Type B pancreatic cell (in vitro differentiated cells): ENCODE results near the gene PLK1. TPM values are rescaled to one million over a fixed set of nuclear protein-coding genes. Genes with fewer than 3 reads are reported as not detected.

Experiments used
- DNase-seq: peaks from one replicate; pipeline ENCODE4 v3.0.0; 2021; ENCODE audit warnings: mixed read lengths; ENCODE audit not compliant: unreplicated experiment; ENCODE audit errors: extremely low spot score
- H3K27ac Mint-ChIP-seq: 2 replicates; pipeline ENCODE4 v1.8.0; 2021; ENCODE audit warnings: mild to moderate bottlenecking, mixed read lengths
- H3K27me3 Mint-ChIP-seq: 2 replicates; pipeline ENCODE4 v1.8.0; 2021; ENCODE audit warnings: mixed read lengths
- H3K36me3 Mint-ChIP-seq: 2 replicates; pipeline ENCODE4 v1.8.0; 2021; ENCODE audit warnings: mixed read lengths
- H3K4me1 Mint-ChIP-seq: one replicate; pipeline ENCODE4 v1.8.0; 2021; ENCODE audit warnings: mixed read lengths; ENCODE audit not compliant: unreplicated experiment
- H3K4me3 Mint-ChIP-seq: 2 replicates; pipeline ENCODE4 v1.8.0; 2021; ENCODE audit warnings: mild to moderate bottlenecking, mixed read lengths
- H3K9me3 Mint-ChIP-seq: 2 replicates; pipeline ENCODE4 v1.8.0; 2021; ENCODE audit warnings: mixed read lengths
- total RNA-seq: library from RNA; stranded (reverse); gene quantifications from 2 replicates; pipeline ENCODE4 v1.2.1, GENCODE V29; 2021; ENCODE audit warnings: low replicate concordance
- TF ChIP-seq, protein P1 (sequence below): fragments of 200-600 bp; sonication (generic); conservative IDR thresholded peaks from 2 replicates; pipeline ENCODE4 v1.5.0; 2021; ENCODE audit warnings: antibody characterized with exemption, mild to moderate bottlenecking

PLK1 gene
- total RNA-seq, 1 donor from 2014 or later: 67.2 TPM

GRCh38 chr16:23666571-23667354 is 11.9 kb upstream of the PLK1 start:
- no peaks in the 10 kb centered on the region for H3K27me3 Mint-ChIP-seq
- H3K27ac Mint-ChIP-seq: no peak overlapping the region
- peaks cover 3% of the 10 kb centered on the region for H3K36me3 Mint-ChIP-seq
- no peaks in the 10 kb centered on the region for H3K9me3 Mint-ChIP-seq
- TF ChIP-seq, protein P1, sequence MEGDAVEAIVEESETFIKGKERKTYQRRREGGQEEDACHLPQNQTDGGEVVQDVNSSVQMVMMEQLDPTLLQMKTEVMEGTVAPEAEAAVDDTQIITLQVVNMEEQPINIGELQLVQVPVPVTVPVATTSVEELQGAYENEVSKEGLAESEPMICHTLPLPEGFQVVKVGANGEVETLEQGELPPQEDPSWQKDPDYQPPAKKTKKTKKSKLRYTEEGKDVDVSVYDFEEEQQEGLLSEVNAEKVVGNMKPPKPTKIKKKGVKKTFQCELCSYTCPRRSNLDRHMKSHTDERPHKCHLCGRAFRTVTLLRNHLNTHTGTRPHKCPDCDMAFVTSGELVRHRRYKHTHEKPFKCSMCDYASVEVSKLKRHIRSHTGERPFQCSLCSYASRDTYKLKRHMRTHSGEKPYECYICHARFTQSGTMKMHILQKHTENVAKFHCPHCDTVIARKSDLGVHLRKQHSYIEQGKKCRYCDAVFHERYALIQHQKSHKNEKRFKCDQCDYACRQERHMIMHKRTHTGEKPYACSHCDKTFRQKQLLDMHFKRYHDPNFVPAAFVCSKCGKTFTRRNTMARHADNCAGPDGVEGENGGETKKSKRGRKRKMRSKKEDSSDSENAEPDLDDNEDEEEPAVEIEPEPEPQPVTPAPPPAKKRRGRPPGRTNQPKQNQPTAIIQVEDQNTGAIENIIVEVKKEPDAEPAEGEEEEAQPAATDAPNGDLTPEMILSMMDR: no peak
- H3K4me3 Mint-ChIP-seq: no peak overlapping the region
- H3K4me1 Mint-ChIP-seq: no peaks in the 10 kb centered on the region
- no peak for DNase-seq

- peaks cover 3% of the 10 kb centered on the region for H3K36me3 Mint-ChIP-seq
- DNase-seq: no peak
- H3K27me3 Mint-ChIP-seq: no peaks in the 10 kb centered on the region
- H3K4me1 Mint-ChIP-seq: no peaks in the 10 kb centered on the region
- TF ChIP-seq, protein P1: no peak
- H3K9me3 Mint-ChIP-seq: no peaks in the 10 kb centered on the region
- H3K27ac Mint-ChIP-seq: no peak overlapping the region
- no peak overlapping the region for H3K4me3 Mint-ChIP-seq
Measured at GRCh38 chr16:23667355-23667659, 11.4 kb upstream of the PLK1 start.

DNA sequence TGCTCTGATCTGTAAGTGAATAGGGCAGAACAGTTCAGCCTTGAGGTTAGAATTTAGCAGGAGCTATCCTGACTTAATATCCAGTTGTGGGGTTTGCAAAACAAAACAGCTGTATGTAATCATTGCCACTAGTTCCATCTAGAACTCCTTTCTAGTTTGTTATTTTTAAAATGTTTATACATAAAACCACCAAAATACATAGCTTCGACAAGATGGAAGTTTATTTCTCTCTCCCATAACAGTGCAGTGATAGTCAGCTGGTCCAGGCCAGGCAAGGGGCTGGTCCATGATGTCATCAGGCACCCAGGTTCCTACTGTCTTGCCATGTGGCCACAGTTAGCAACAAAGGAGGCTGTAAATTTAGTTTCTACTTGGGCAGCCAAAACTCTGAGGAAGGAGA is 10.5 kb upstream of the PLK1 start:
- TF ChIP-seq, protein P1: no peak
- Mint-ChIP-seq H3K36me3 (peaks cover 3% of the 10 kb centered on the region), H3K4me3 (no peak overlapping the region), H3K4me1 (no peaks in the 10 kb centered on the region), H3K9me3 (no peaks in the 10 kb centered on the region), H3K27ac (no peak overlapping the region), H3K27me3 (no peaks in the 10 kb centered on the region)
- no peak for DNase-seq

- TF ChIP-seq, protein P1: no peak
- Mint-ChIP-seq H3K36me3 (peaks cover 3% of the 10 kb centered on the region), H3K9me3 (no peaks in the 10 kb centered on the region), H3K4me3 (no peak overlapping the region), H3K27ac (no peak overlapping the region), H3K4me1 (no peaks in the 10 kb centered on the region), H3K27me3 (no peaks in the 10 kb centered on the region)
- DNase-seq: no peak
Measured at GRCh38 chr16:23668873-23669272, 9.8 kb upstream of the PLK1 start.

- DNase-seq: no peak
- TF ChIP-seq, protein P1: no peak
- no peaks in the 10 kb centered on the region for H3K27me3 Mint-ChIP-seq
- no peak overlapping the region for H3K4me3 Mint-ChIP-seq
- H3K9me3 Mint-ChIP-seq: no peaks in the 10 kb centered on the region
- no peak overlapping the region for H3K27ac Mint-ChIP-seq
- no peaks in the 10 kb centered on the region for H3K36me3 Mint-ChIP-seq
- no peaks in the 10 kb centered on the region for H3K4me1 Mint-ChIP-seq
Measured at GRCh38 chr16:23670137-23670776, 8.4 kb upstream of the PLK1 start.
